Calu3 (cell line): ENCODE results near the gene PLCB2. TPM values are rescaled to one million over a fixed set of nuclear protein-coding genes. Genes with fewer than 3 reads are reported as not detected.

Source experiments
- BruUV-seq: library from RNA; stranded (reverse); fragments of 400-500 nt; replicated peaks from 2 replicates; lab custom pipeline; 2021; lab: Mats Ljungman, UMichigan
- CTCF ChIA-PET: fragments of 300-600 bp; sonication (Branson Sonifier 250); formaldehyde crosslinking; loops from one replicate; lab custom pipeline; 2022; ENCODE audit warnings: antibody characterized with exemption; lab: Charles Lee
- DNase-seq: peaks from one replicate; pipeline ENCODE4 v3.0.0; 2022
- H3K27ac Mint-ChIP-seq: one replicate; pipeline ENCODE4 v1.8.0; 2022; ENCODE audit warnings: mixed read lengths; ENCODE audit not compliant: unreplicated experiment
- H3K27me3 Mint-ChIP-seq: one replicate; pipeline ENCODE4 v1.8.0; 2022; ENCODE audit warnings: mixed read lengths; ENCODE audit not compliant: unreplicated experiment
- H3K36me3 Mint-ChIP-seq: one replicate; pipeline ENCODE4 v1.8.0; 2022; ENCODE audit warnings: mild to moderate bottlenecking, moderate library complexity, mixed read lengths; ENCODE audit not compliant: insufficient read depth, unreplicated experiment
- H3K4me1 Mint-ChIP-seq: one replicate; pipeline ENCODE4 v1.8.0; 2022; ENCODE audit warnings: mild to moderate bottlenecking, low read depth, mixed read lengths; ENCODE audit not compliant: unreplicated experiment
- H3K4me3 Mint-ChIP-seq: one replicate; pipeline ENCODE4 v1.8.0; 2022; ENCODE audit warnings: mild to moderate bottlenecking, low read depth, moderate library complexity, mixed read lengths; ENCODE audit not compliant: unreplicated experiment
- H3K9me3 Mint-ChIP-seq: one replicate; pipeline ENCODE4 v1.8.0; 2022; ENCODE audit warnings: low read depth, mixed read lengths; ENCODE audit not compliant: unreplicated experiment
- CTCF ChIP-seq: fragments of 200-600 bp; IDR thresholded peaks from one replicate; pipeline ENCODE4 v1.8.0; 2022; ENCODE audit warnings: antibody characterized with exemption; ENCODE audit not compliant: unreplicated experiment
- intact Hi-C: fragments of 100-400 bp; cut with micrococcal nuclease; formaldehyde crosslinking; loops from one replicate; pipeline ENCODE4 v1.10.0; 2022; ENCODE audit not compliant: unreplicated experiment
- total RNA-seq: library from RNA; stranded (reverse); gene quantifications from 2 replicates; pipeline ENCODE4 v1.2.3, GENCODE V29; 2022

PLCB2 gene
- total RNA-seq, 1 experiment from 2014 or later = 37.3 TPM

- Mint-ChIP-seq H3K9me3 (no peaks in the 10 kb centered on the region), H3K4me3 (no peak overlapping the region), H3K27ac (no peak overlapping the region), H3K36me3 (peaks cover 13% of the 10 kb centered on the region), H3K27me3 (no peaks in the 10 kb centered on the region), H3K4me1 (peaks cover 8% of the 10 kb centered on the region)
- CTCF ChIA-PET = no interaction called here
- intact Hi-C loops = no loop called here
- no peak for TF ChIP-seq CTCF
- BruUV-seq = no TSS peak
- no peak for DNase-seq
These were observed 5.3 kb downstream of the PLCB2 start for GRCh38 chr15:40302288-40302886.

- intact Hi-C loops = no loop called here
- DNase-seq = no peak
- H3K9me3 Mint-ChIP-seq = no peaks in the 10 kb centered on the region
- no peak overlapping the region for H3K4me3 Mint-ChIP-seq
- TF ChIP-seq CTCF = no peak
- CTCF ChIA-PET = interaction anchor here (0.6 kb wide), 1 partner anchor 345 kb away, joined by 3 read pairs; no protein-coding TSS in a partner anchor
- H3K4me1 Mint-ChIP-seq = peaks cover 4% of the 10 kb centered on the region
- BruUV-seq = no TSS peak
- no peaks in the 10 kb centered on the region for H3K27me3 Mint-ChIP-seq
- peaks cover 13% of the 10 kb centered on the region for H3K36me3 Mint-ChIP-seq
- no peak overlapping the region for H3K27ac Mint-ChIP-seq
These were observed 6.1 kb downstream of the PLCB2 start for GRCh38 chr15:40301467-40302179.

DNA sequence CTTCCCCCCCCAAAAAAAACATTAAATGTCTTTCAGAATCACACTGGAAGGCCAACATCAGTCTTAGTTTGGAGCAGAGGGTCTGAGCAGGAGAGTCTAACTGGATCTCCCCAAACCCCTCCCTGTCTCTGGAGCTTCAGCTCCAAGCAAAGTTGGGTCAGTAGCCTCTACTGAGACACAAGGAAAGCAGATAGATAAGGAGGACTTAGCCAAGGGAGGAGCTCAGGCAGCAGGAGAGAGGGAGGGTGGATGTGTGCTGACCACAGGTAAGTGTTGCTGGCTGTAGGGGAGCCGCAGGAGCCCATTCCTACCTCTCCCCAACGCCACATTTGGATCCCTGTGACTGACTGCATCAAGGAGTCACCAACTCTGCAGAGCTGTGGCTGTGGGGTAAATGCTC is 7.0 kb downstream of the PLCB2 start:
- intact Hi-C loops = no loop called here
- BruUV-seq = no TSS peak
- TF ChIP-seq CTCF = no peak
- Mint-ChIP-seq H3K4me3 (no peak overlapping the region), H3K27me3 (no peaks in the 10 kb centered on the region), H3K36me3 (peaks cover 13% of the 10 kb centered on the region), H3K9me3 (no peaks in the 10 kb centered on the region), H3K4me1 (no peaks in the 10 kb centered on the region), H3K27ac (no peak overlapping the region)
- DNase-seq = no peak
- CTCF ChIA-PET = no interaction called here

DNA sequence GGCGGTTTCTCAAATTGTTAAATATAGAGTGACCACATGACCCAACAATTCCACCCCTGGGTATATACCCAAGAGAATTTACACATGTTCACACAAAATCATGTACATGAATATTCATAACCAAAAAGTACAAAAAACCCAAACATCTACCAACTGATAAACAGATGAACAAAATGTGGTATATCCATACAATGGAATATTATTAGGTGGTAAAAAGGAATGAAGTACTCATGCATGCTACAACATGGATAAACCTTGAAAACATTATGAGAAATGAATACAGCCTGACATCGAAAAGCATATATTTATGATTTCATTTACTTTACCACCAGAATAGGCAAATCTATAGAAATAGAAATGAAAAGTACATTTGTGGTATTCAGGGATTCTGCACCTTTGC is 7.4 kb downstream of the PLCB2 start:
- intact Hi-C loops = no loop called here
- Mint-ChIP-seq H3K9me3 (no peaks in the 10 kb centered on the region), H3K36me3 (peaks cover 13% of the 10 kb centered on the region), H3K4me1 (no peaks in the 10 kb centered on the region), H3K27me3 (no peaks in the 10 kb centered on the region), H3K27ac (no peak overlapping the region), H3K4me3 (no peak overlapping the region)
- BruUV-seq = no TSS peak
- DNase-seq = no peak
- no peak for TF ChIP-seq CTCF
- CTCF ChIA-PET = no interaction called here
